Tibial nerve (tissue), 4 donors: ENCODE measurements around the gene NHLRC4.

ENCODE experiments used
- CTCF ChIP-seq, 5 experiments: fragments of 200-600 bp in 3 of 5; fragments of 450-650 bp in 2 of 5; sonication (generic) in 3 of 5; IDR thresholded peaks; one replicate each; pipeline ENCODE4 v1.5.1; 2016 to 2019; ENCODE audit warnings: antibody characterized with exemption in 5 of 5, mild to moderate bottlenecking in 3 of 5, moderate library complexity in 2 of 5
- EP300 ChIP-seq, 2 donors: sonication (generic); formaldehyde crosslinking; IDR thresholded peaks; one replicate each; pipeline ENCODE4 v1.6.1; 2017; ENCODE audit warnings: antibody characterized with exemption in 2 of 2, mild to moderate bottlenecking in 1 of 2
- POLR2A ChIP-seq, 2 donors: fragments of 450-650 bp; IDR thresholded peaks; one replicate each; pipeline ENCODE4 v1.6.1; 2017; ENCODE audit warnings: antibody characterized with exemption in 2 of 2, mild to moderate bottlenecking in 2 of 2, moderate library complexity in 2 of 2

DNA sequence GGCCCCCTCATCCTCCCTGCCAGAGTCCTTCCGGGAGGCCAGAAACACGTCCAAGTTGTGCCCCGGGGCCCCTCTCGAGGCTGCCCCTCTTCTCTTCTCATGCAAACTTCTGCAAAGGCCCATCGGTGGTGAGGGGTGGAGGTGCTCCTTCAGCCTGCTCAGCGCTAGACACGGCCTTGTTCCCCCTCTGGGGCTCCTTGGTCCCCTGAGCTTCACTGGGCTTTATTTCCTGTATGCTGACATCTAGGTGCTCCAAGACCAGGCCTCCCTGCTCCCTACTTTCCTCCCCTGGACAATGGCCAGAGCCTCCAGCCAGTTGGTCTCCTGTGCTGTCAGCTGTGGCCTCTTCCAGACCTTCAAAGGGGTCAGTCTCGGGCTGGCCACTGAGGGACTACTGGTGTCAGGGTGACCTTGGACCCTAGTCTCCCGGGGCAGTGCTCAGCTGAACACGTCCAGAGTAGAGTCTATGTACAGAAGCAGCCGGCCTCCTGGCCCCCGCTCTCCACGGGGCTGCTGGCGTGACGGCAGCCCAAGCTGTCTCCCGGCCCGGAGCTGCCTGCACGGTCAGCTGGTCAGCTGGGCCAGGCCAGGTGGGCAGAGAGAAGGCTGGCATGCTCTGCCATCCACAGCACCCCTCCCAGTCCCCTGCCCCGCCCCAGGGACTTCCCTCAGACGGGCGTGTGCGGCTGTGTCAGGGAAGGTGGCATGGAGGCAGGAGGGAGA is 8.3 kb upstream of the NHLRC4 start:
- TF ChIP-seq POLR2A (IDR thresholded peaks at IDR 0.05): no peak
- no peak for TF ChIP-seq CTCF (IDR thresholded peaks at IDR 0.05)
- TF ChIP-seq EP300 (IDR thresholded peaks at IDR 0.05): no peak
